HG03571 (cell line): Measurements from ENCODE around the gene PRM3.

ENCODE experiments used
- ATAC-seq: cut with Tn5 transposase; IDR thresholded peaks from one replicate; pipeline ENCODE4 v1.9.1; 2021; ENCODE audit not compliant: unreplicated experiment

The PRM3 gene

GRCh38 chr16:11283820-11284248 is 10.4 kb upstream of the PRM3 start:
- no peak for ATAC-seq

- ATAC-seq, result no peak
Observed at GRCh38 chr16:11280616-11281522, 7.4 kb upstream of the PRM3 start, which contains the start of gene PRM1. PRM1 (minus strand) TSS chr16:11281330; CDS start chr16:11281238, 92 bp downstream.

GRCh38 chr16:11278681-11279628 is 5.5 kb upstream of the PRM3 start:
- no peak for ATAC-seq

- ATAC-seq, result no peak
Observed at GRCh38 chr16:11277607-11278337, 4.3 kb upstream of the PRM3 start.

GRCh38 chr16:11276896-11277593 is 3.6 kb upstream of the PRM3 start:
- ATAC-seq, result no peak

- no peak for ATAC-seq
Observed at GRCh38 chr16:11276143-11276895, 2.9 kb upstream of the PRM3 start, which contains the start of gene PRM2. PRM2 (minus strand) TSS chr16:11276480; CDS start chr16:11276370, 110 bp downstream.

GRCh38 chr16:11274964-11275363 is 1.5 kb upstream of the PRM3 start:
- no peak for ATAC-seq

GRCh38 chr16:11273721-11274324 is 394 bp upstream of the PRM3 start:
- ATAC-seq, result no peak

GRCh38 chr16:11272484-11272883 is 945 bp downstream of the PRM3 start:
- ATAC-seq, result no peak

GRCh38 chr16:11271610-11272009 is 1.8 kb downstream of the PRM3 start:
- no peak for ATAC-seq

GRCh38 chr16:11270602-11271162 is 2.7 kb downstream of the PRM3 start:
- no peak for ATAC-seq

- ATAC-seq, result no peak
Observed at GRCh38 chr16:11268921-11269375, 4.5 kb downstream of the PRM3 start, which contains the start of gene TNP2. TNP2 (minus strand) TSS chr16:11269325; CDS start chr16:11269262, 63 bp downstream.

GRCh38 chr16:11265124-11265523 is 8.3 kb downstream of the PRM3 start:
- ATAC-seq, result no peak

- no peak for ATAC-seq
Observed at GRCh38 chr16:11264155-11264832, 9.1 kb downstream of the PRM3 start.

- ATAC-seq, result no peak
Observed at GRCh38 chr16:11263737-11264136, 9.7 kb downstream of the PRM3 start.

GRCh38 chr16:11262915-11263314 is 10.5 kb downstream of the PRM3 start:
- no peak for ATAC-seq

- ATAC-seq, result no peak
Observed at GRCh38 chr16:11260596-11260966, 12.8 kb downstream of the PRM3 start.
